MM.1S (cell line): ENCODE results near the gene GPR17.

Experiments
- DNase-seq: peaks from one replicate; pipeline ENCODE4 v3.0.0-alpha.2; 2015
- H2AFZ ChIP-seq: fragments of 300-600 bp; sonication (generic); 2 replicates; pipeline ENCODE4 v1.6.0; 2016; ENCODE audit warnings: antibody characterized with exemption, low read length
- H3F3A ChIP-seq: fragments of 300-600 bp; sonication (generic); 2 replicates; pipeline ENCODE4 v1.6.1; 2016; ENCODE audit warnings: mild to moderate bottlenecking, antibody characterized with exemption, low read length, moderate library complexity, mixed read lengths; ENCODE audit not compliant: insufficient read depth
- H3K27ac ChIP-seq: fragments of 300-600 bp; sonication (generic); 2 replicates; pipeline ENCODE4 v1.5.1; 2016; ENCODE audit warnings: mild to moderate bottlenecking, low read length
- H3K27me3 ChIP-seq: fragments of 300-600 bp; sonication (generic); replicated peaks from 2 replicates; pipeline ENCODE4 v1.6.0; 2016; ENCODE audit warnings: low read length; ENCODE audit not compliant: insufficient read depth
- H3K36me3 ChIP-seq: fragments of 300-600 bp; sonication (generic); replicated peaks from 2 replicates; pipeline ENCODE4 v1.6.1; 2016; ENCODE audit warnings: mild to moderate bottlenecking, low read length, mixed read lengths; ENCODE audit not compliant: insufficient read depth
- H3K4me1 ChIP-seq: fragments of 300-600 bp; sonication (generic); 2 replicates; pipeline ENCODE4 v1.6.1; 2016; ENCODE audit warnings: low read length, mixed read lengths
- H3K4me2 ChIP-seq: fragments of 300-600 bp; sonication (generic); 2 replicates; pipeline ENCODE4 v1.6.0; 2016; ENCODE audit warnings: low read depth, low read length
- H3K4me3 ChIP-seq: fragments of 300-600 bp; sonication (generic); 2 replicates; pipeline ENCODE4 v1.5.1; 2016; ENCODE audit warnings: low read length, mixed read lengths
- H3K79me2 ChIP-seq: fragments of 300-600 bp; sonication (generic); 2 replicates; pipeline ENCODE4 v1.6.1; 2016; ENCODE audit warnings: mixed run types, low read length, mixed read lengths
- H3K9ac ChIP-seq: fragments of 300-600 bp; sonication (generic); 2 replicates; pipeline ENCODE4 v1.6.1; 2016; ENCODE audit warnings: low read length, mixed read lengths
- H3K9me2 ChIP-seq: fragments of 300-600 bp; sonication (generic); replicated peaks from 2 replicates; pipeline ENCODE4 v1.6.1; 2016; ENCODE audit warnings: mild to moderate bottlenecking, low read length, mixed read lengths; ENCODE audit not compliant: insufficient read depth
- H3K9me3 ChIP-seq: fragments of 300-600 bp; sonication (generic); replicated peaks from 2 replicates; pipeline ENCODE4 v1.6.1; 2016; ENCODE audit warnings: mild to moderate bottlenecking, low read length, mixed read lengths; ENCODE audit not compliant: insufficient read depth
- H4K20me1 ChIP-seq: fragments of 300-600 bp; sonication (generic); 2 replicates; pipeline ENCODE4 v1.6.1; 2016; ENCODE audit warnings: mild to moderate bottlenecking, low read length, moderate library complexity, mixed read lengths; ENCODE audit not compliant: insufficient read depth
- EZH2 ChIP-seq: fragments of 300-600 bp; sonication (generic); optimal IDR thresholded peaks from 2 replicates; pipeline ENCODE3; 2017; ENCODE audit warnings: low read depth, mild to moderate bottlenecking, antibody characterized with exemption, low read length, mixed read lengths
- EZH2phosphoT487 ChIP-seq: fragments of 300-600 bp; sonication (generic); IDR thresholded peaks from 2 replicates; pipeline ENCODE4 v1.6.1; 2018; ENCODE audit warnings: antibody characterized with exemption, low read length
- TF ChIP-seq, protein P1 (sequence below): fragments of 300-600 bp; sonication (generic); IDR thresholded peaks from 2 replicates; pipeline ENCODE4 v1.5.1; 2016; ENCODE audit warnings: antibody characterized with exemption, low read length, mixed read lengths

The GPR17 gene

DNA sequence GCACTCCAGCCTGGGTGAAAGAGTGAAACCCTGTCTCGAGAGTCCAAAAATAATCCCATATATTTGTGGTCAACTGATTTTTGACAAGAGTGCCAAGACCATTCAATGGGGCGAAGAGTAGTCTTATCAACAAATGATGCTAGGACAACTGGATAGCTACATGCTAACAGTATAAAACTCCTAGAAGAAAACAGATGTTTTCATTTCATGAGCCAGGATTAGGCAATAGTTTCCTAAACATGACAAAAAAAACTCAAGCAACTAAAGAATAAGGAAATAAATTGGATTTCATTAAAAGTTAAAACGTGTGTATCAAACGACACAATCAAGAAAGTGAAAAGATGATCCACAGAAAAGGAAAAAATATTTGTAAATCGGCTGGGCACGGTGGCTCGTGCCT, 23.1 kb downstream of the GPR17 start:
- Histone ChIP-seq H3K9me3 (no peaks in the 10 kb centered on the region), H3K27me3 (peaks cover 22% of the 10 kb centered on the region), H3K79me2 (no peaks in the 10 kb centered on the region), H3K9me2 (no peaks in the 10 kb centered on the region), H4K20me1 (no peaks in the 10 kb centered on the region), H3K4me1 (no peaks in the 10 kb centered on the region), H3K4me2 (no peak overlapping the region), H3K4me3 (no peak overlapping the region), H3K9ac (no peak overlapping the region), H2AFZ (no peak overlapping the region), H3F3A (no peaks in the 10 kb centered on the region), H3K36me3 (no peaks in the 10 kb centered on the region), H3K27ac (no peak overlapping the region)
- no peak for DNase-seq
- TF ChIP-seq EZH2phosphoT487 (no peak), EZH2 (no peak)
- TF ChIP-seq, protein P1, sequence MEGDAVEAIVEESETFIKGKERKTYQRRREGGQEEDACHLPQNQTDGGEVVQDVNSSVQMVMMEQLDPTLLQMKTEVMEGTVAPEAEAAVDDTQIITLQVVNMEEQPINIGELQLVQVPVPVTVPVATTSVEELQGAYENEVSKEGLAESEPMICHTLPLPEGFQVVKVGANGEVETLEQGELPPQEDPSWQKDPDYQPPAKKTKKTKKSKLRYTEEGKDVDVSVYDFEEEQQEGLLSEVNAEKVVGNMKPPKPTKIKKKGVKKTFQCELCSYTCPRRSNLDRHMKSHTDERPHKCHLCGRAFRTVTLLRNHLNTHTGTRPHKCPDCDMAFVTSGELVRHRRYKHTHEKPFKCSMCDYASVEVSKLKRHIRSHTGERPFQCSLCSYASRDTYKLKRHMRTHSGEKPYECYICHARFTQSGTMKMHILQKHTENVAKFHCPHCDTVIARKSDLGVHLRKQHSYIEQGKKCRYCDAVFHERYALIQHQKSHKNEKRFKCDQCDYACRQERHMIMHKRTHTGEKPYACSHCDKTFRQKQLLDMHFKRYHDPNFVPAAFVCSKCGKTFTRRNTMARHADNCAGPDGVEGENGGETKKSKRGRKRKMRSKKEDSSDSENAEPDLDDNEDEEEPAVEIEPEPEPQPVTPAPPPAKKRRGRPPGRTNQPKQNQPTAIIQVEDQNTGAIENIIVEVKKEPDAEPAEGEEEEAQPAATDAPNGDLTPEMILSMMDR, result no peak

DNA sequence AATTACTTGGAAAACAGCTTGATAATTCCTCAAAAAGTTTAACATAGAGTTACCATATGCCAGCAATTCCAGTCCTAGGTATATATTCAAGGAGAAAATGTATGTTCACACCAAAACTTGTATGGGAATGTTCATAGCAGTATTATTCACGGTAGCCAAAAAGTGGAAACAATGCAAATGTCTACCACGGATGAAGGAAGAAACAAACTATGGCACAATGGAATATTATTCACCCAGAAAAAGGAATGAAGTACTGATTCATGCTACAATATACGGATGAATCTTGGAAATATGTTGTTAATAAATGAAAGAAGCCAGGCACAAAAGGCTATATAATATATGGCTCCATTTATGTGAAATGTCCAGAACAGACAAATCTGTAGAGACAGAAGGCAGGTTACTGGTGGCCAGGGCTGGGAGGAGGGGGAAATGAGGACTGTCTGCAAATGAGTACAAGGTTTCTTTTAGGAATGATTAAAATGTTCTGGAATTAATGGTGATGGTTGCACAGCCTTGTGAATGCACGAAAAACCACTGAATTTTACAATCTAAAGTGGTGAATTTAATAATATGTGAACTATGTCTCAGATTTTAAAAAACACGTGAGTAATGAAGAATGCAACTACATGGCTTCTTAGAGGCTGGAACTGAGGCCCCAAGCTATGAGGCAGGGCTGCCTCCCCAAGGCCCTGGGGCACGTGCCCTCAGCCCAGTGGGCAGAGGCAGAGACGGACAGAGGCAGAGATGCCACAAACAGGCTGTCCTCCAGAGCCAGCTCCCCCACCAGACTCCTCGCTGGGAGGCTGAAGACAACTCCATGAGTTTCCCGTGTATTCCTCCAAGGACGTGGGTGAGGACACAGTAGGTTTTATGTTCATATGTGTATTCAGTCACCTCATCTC, 24.4 kb downstream of the GPR17 start:
- no peak overlapping the region for H3K4me2 ChIP-seq
- H3K27ac ChIP-seq, result no peak overlapping the region
- H3K4me3 ChIP-seq, result no peak overlapping the region
- no peak for DNase-seq
- no peak overlapping the region for H3K9ac ChIP-seq
- no peaks in the 10 kb centered on the region for H3F3A ChIP-seq
- H2AFZ ChIP-seq, result no peak overlapping the region
- TF ChIP-seq, protein P1, result no peak
- TF ChIP-seq EZH2phosphoT487, result no peak
- no peak for TF ChIP-seq EZH2
- H3K9me2 ChIP-seq, result no peaks in the 10 kb centered on the region
- H3K4me1 ChIP-seq, result no peaks in the 10 kb centered on the region
- no peaks in the 10 kb centered on the region for H3K9me3 ChIP-seq
- H3K79me2 ChIP-seq, result no peaks in the 10 kb centered on the region
- no peaks in the 10 kb centered on the region for H3K36me3 ChIP-seq
- H4K20me1 ChIP-seq, result no peaks in the 10 kb centered on the region
- peaks cover 25% of the 10 kb centered on the region for H3K27me3 ChIP-seq

DNA sequence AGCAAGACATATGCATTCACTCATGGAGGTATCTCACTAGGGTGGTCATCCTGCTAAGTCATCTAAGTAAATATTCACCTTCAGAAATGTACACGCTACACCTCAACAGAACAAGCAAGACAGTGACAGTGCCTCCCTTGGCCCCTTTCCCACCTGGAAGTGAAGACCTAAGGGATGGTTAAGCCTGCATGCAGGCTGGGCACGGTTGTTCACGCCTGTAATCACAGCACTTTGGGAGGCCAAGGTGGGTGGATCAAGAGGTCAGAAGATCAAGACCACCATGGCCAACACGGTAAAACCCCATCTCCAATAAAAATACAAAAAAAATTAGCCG, 25.0 kb downstream of the GPR17 start:
- DNase-seq, result no peak
- TF ChIP-seq, protein P1, result no peak
- TF ChIP-seq EZH2phosphoT487 (no peak), EZH2 (no peak)
- H3K9me3 ChIP-seq, result no peaks in the 10 kb centered on the region
- H3F3A ChIP-seq, result no peaks in the 10 kb centered on the region
- H3K4me3 ChIP-seq, result no peak overlapping the region
- H3K79me2 ChIP-seq, result no peaks in the 10 kb centered on the region
- H3K27ac ChIP-seq, result no peak overlapping the region
- no peaks in the 10 kb centered on the region for H3K9me2 ChIP-seq
- peaks cover 30% of the 10 kb centered on the region for H3K27me3 ChIP-seq
- H3K9ac ChIP-seq, result no peak overlapping the region
- no peaks in the 10 kb centered on the region for H3K36me3 ChIP-seq
- H3K4me2 ChIP-seq, result no peak overlapping the region
- no peak overlapping the region for H2AFZ ChIP-seq
- no peaks in the 10 kb centered on the region for H3K4me1 ChIP-seq
- H4K20me1 ChIP-seq, result no peaks in the 10 kb centered on the region
